Osteocyte (in vitro differentiated cells): ENCODE measurements around the gene RGS3. TPM values are rescaled to one million over a fixed set of nuclear protein-coding genes. Genes with fewer than 3 reads are reported as not detected.

Experiments used
- DNase-seq: peaks from one replicate; pipeline ENCODE4 v3.0.0; 2021; ENCODE audit warnings: mixed read lengths; ENCODE audit not compliant: unreplicated experiment; ENCODE audit errors: extremely low spot score
- H3K27ac Mint-ChIP-seq: one replicate; pipeline ENCODE4 v1.8.0; 2021; ENCODE audit warnings: mild to moderate bottlenecking, mixed read lengths; ENCODE audit not compliant: unreplicated experiment
- H3K27me3 Mint-ChIP-seq: one replicate; pipeline ENCODE4 v1.8.0; 2021; ENCODE audit warnings: mixed read lengths; ENCODE audit not compliant: unreplicated experiment
- H3K36me3 Mint-ChIP-seq: one replicate; pipeline ENCODE4 v1.8.0; 2021; ENCODE audit warnings: mixed read lengths; ENCODE audit not compliant: unreplicated experiment
- H3K4me1 Mint-ChIP-seq: one replicate; pipeline ENCODE4 v1.8.0; 2021; ENCODE audit warnings: mixed read lengths; ENCODE audit not compliant: unreplicated experiment
- H3K4me3 Mint-ChIP-seq: one replicate; pipeline ENCODE4 v1.8.0; 2021; ENCODE audit warnings: mild to moderate bottlenecking, moderate library complexity, mixed read lengths; ENCODE audit not compliant: unreplicated experiment
- H3K9me3 Mint-ChIP-seq: one replicate; pipeline ENCODE4 v1.8.0; 2021; ENCODE audit warnings: mixed read lengths; ENCODE audit not compliant: unreplicated experiment
- total RNA-seq: library from RNA; stranded (reverse); gene quantifications from 2 replicates; pipeline ENCODE4 v1.2.1, GENCODE V29; 2021
- TF ChIP-seq, protein P1 (sequence below): fragments of 200-600 bp; sonication (generic); IDR thresholded peaks from 2 replicates; pipeline ENCODE4 v1.5.0; 2021; ENCODE audit warnings: antibody characterized with exemption, mild to moderate bottlenecking, moderate library complexity

RGS3 gene
- total RNA-seq, 1 donor from 2014 or later: 67.8 TPM

DNA sequence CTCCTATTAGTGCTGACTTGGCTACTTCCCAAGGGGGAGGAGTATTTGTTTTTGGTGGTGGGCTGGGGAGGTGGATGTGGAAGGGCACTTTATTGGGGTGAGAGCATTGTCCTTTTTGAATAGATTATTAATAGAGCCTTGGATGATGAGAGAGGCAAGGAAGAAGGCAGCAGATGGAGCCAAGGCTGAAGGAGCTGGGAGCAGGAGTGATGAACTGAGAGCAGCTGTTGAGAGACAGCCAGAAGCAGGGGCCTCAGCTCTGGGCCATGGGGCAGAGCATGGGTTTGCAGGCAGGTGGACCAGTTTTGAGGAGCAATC lies 29.6 kb downstream of the RGS3 start:
- H3K4me3 Mint-ChIP-seq: no peak overlapping the region
- H3K9me3 Mint-ChIP-seq: no peaks in the 10 kb centered on the region
- no peak overlapping the region for H3K27ac Mint-ChIP-seq
- no peak for DNase-seq
- peaks cover 3% of the 10 kb centered on the region for H3K27me3 Mint-ChIP-seq
- no peaks in the 10 kb centered on the region for H3K36me3 Mint-ChIP-seq
- peaks cover 4% of the 10 kb centered on the region for H3K4me1 Mint-ChIP-seq
- TF ChIP-seq, protein P1, sequence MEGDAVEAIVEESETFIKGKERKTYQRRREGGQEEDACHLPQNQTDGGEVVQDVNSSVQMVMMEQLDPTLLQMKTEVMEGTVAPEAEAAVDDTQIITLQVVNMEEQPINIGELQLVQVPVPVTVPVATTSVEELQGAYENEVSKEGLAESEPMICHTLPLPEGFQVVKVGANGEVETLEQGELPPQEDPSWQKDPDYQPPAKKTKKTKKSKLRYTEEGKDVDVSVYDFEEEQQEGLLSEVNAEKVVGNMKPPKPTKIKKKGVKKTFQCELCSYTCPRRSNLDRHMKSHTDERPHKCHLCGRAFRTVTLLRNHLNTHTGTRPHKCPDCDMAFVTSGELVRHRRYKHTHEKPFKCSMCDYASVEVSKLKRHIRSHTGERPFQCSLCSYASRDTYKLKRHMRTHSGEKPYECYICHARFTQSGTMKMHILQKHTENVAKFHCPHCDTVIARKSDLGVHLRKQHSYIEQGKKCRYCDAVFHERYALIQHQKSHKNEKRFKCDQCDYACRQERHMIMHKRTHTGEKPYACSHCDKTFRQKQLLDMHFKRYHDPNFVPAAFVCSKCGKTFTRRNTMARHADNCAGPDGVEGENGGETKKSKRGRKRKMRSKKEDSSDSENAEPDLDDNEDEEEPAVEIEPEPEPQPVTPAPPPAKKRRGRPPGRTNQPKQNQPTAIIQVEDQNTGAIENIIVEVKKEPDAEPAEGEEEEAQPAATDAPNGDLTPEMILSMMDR: no peak

DNA sequence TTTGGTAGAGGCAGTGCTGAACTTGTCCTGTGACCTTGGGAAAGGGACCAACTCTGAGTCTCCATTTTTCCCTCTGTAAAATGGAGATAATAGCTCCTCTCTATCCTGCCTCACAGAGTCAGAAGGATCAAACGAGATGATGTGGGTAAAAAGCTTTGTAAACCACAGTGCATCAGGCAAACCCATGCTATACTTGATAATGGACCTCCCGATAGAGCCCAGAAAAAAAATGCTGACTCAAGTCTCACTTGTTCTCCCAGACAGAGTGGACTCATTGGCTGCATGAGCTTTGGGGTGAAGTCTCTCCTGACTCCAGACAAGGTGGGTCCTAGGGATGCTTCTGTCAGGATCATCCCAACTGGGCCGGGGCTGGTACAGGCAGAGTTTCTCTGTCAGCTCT lies 32.0 kb downstream of the RGS3 start:
- H3K27ac Mint-ChIP-seq: no peak overlapping the region
- H3K9me3 Mint-ChIP-seq: no peaks in the 10 kb centered on the region
- no peaks in the 10 kb centered on the region for H3K36me3 Mint-ChIP-seq

DNA sequence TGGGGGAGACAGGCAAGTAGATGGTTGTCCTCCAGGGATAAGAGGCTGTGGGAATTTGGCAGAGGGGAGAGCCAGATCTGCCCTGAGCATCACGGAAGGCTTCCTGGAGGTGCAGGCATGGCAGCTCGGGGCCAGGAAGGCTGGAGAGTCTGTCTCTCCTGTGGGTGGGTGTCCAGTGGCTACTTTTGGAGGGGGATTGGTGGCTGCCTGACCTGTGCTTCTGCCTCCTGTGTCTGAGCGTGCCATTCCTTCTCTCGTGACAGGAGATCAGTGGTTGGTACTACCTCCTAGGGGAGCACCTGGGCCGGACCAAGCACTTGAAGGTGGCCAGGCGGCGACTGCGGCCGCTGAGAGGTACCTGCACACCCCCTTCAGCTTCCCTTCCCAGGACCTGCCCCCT lies 33.5 kb downstream of the RGS3 start:
- Mint-ChIP-seq H3K4me1 (peaks cover 14% of the 10 kb centered on the region), H3K4me3 (no peak overlapping the region), H3K27me3 (peaks cover 3% of the 10 kb centered on the region), H3K9me3 (no peaks in the 10 kb centered on the region), H3K36me3 (no peaks in the 10 kb centered on the region), H3K27ac (no peak overlapping the region)
- DNase-seq: no peak
- TF ChIP-seq, protein P1: no peak

More for the DNA sequence above, 32.0 kb downstream of the RGS3 start:
- Mint-ChIP-seq H3K4me3 (no peak overlapping the region), H3K4me1 (peaks cover 4% of the 10 kb centered on the region), H3K27me3 (peaks cover 3% of the 10 kb centered on the region)
- DNase-seq: no peak
- TF ChIP-seq, protein P1: no peak

DNA sequence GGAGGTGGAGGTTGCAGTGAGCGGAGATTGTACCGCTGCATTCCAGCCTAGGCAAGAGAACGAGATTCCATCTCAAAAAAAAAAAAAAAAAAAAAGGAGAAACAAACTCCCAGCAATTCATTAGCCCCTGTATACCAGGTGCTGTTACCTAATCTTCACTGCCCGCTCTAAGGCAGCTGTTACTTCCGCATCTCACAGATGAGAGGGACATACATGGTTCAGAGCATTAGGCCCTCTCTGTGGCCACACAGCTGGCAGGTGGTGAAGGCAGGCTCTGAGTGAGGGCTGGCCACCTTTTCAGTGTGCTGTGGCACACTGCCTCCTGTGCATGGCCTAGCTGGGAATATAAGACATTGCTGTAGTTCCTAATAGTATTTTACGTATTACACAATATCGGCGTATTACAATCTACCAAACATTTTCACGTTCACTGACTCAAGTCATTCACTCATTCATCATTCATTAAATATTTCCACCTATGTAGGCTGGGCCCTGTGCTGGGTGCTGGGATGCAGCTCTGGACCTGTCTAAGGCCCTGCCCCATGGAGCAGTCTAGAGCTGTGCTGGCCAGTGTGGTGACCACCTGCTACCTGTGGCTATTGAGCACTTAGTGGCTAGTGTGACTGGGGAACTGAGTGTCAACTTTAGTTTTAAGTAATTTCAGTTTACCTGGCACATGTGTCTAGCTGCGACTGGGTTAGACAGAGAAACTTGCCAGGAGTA lies 35.8 kb downstream of the RGS3 start:
- peaks cover 28% of the 10 kb centered on the region for H3K4me1 Mint-ChIP-seq
- TF ChIP-seq, protein P1: no peak
- H3K27ac Mint-ChIP-seq: no peak overlapping the region
- H3K27me3 Mint-ChIP-seq: no peaks in the 10 kb centered on the region
- DNase-seq: no peak
- no peaks in the 10 kb centered on the region for H3K36me3 Mint-ChIP-seq
- no peak overlapping the region for H3K4me3 Mint-ChIP-seq
- no peaks in the 10 kb centered on the region for H3K9me3 Mint-ChIP-seq

DNA sequence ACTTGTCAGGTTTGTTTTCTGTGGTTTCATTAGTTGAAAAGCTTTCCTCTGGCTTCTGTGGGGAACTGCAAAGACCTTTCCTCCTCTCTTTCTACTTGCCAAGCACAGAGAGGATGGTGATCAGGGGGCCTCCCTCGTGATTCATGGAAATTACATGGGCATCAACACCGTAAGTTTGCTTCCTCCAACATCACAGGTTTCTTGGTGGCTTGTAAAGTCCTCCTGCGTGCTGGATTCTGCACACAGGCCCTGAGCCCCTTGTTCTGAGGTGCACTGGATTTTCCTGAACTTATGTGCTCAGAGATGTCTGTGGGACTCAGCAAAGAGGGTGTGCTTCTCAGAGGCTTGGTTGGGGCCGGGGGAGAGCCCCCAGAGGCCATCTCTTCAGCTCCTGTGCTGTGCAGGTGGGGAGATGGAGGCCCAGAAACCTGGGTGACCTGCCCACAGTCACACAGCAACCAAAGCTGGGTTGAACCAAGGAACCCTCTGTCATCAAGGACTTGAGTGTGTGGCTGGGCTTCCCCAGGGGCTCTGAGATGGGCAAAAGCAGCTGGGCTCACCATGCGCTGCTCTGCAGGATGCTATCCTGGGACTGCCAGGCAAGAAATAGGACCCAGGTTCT lies 36.5 kb downstream of the RGS3 start:
- Mint-ChIP-seq H3K4me3 (no peak overlapping the region), H3K9me3 (no peaks in the 10 kb centered on the region), H3K27ac (no peak overlapping the region), H3K27me3 (no peaks in the 10 kb centered on the region), H3K4me1 (peaks cover 34% of the 10 kb centered on the region), H3K36me3 (no peaks in the 10 kb centered on the region)
- TF ChIP-seq, protein P1: no peak
- no peak for DNase-seq
